ENCODE results near the gene APBB3. TPM values are rescaled to one million over a fixed set of nuclear protein-coding genes. Genes with fewer than 3 reads are reported as not detected.
"Not testable (repeated sequence)": the region's sequence is repeated elsewhere in the genome, so short reads cannot be mapped to it uniquely, and the experiment has no call there.

The APBB3 gene
- total RNA-seq, 1 experiment from 2014 or later, result 22.7 TPM

- no peak for TF ChIP-seq CTCF (IDR thresholded peaks at IDR 0.05; ENCODE audit: unreplicated experiment)
- Mint-ChIP-seq H3K27me3 (ENCODE audit: insufficient read depth, unreplicated experiment) (no peaks in the 10 kb centered on the region), H3K27ac (ENCODE audit: low read depth, unreplicated experiment) (peak overlapping the region; percentile 99), H3K36me3 (ENCODE audit: insufficient read depth, unreplicated experiment) (peaks cover 16% of the 10 kb centered on the region), H3K9me3 (ENCODE audit: unreplicated experiment) (no peaks in the 10 kb centered on the region), H3K4me1 (ENCODE audit: insufficient read depth, unreplicated experiment) (peaks cover 39% of the 10 kb centered on the region), H3K4me3 (ENCODE audit: unreplicated experiment) (no peak overlapping the region)
- BruUV-seq (replicated peaks), result no TSS peak
- DNase-seq (ENCODE audit: unreplicated experiment), result no peak
- intact Hi-C loops (cut with micrococcal nuclease), result no loop called here
- ChIA-PET CTCF (interaction anchor here (0.6 to 1.1 kb wide), 2 partner anchors 31 to 35 kb away, joined by 3 read pairs; no protein-coding TSS in a partner anchor), POLR2A (interaction anchor here (0.7 to 3.0 kb wide), 8 partner anchors 14 to 1474 kb away, joined by 3 to 12 read pairs (median 5); partner anchors contain the start of genes HARS1, HARS2, IK and NDUFA2)
Observed at GRCh38 chr5:140603734-140604133, 39.3 kb upstream of the APBB3 start.

GRCh38 chr5:140603446-140603698 is 39.0 kb upstream of the APBB3 start:
- H3K27ac Mint-ChIP-seq (ENCODE audit: low read depth, unreplicated experiment), result peak overlapping the region; percentile 99
- DNase-seq (ENCODE audit: unreplicated experiment); H3K4me3 Mint-ChIP-seq (ENCODE audit: unreplicated experiment); BruUV-seq (replicated peaks); H3K27me3 Mint-ChIP-seq (ENCODE audit: insufficient read depth, unreplicated experiment); intact Hi-C loops (cut with micrococcal nuclease); H3K9me3 Mint-ChIP-seq (ENCODE audit: unreplicated experiment): not testable (repeated sequence)
- POLR2A ChIA-PET, result interaction anchor here (1.1 to 3.0 kb wide), 6 partner anchors 14 to 44 kb away, joined by 3 to 12 read pairs (median 6); partner anchors contain the start of genes IK, NDUFA2, SLC35A4 and TMCO6
- CTCF ChIA-PET, result interaction anchor here (0.7 to 1.1 kb wide), 2 partner anchors 25 to 35 kb away, joined by 3 to 4 read pairs; no protein-coding TSS in a partner anchor
- H3K36me3 Mint-ChIP-seq (ENCODE audit: insufficient read depth, unreplicated experiment), result peaks cover 15% of the 10 kb centered on the region
- peaks cover 36% of the 10 kb centered on the region for H3K4me1 Mint-ChIP-seq (ENCODE audit: insufficient read depth, unreplicated experiment)

- no peak for DNase-seq (ENCODE audit: unreplicated experiment)
- peak overlapping the region; percentile 14 for H3K4me3 Mint-ChIP-seq (ENCODE audit: unreplicated experiment)
- BruUV-seq (replicated peaks), result no TSS peak
- no peak for TF ChIP-seq CTCF (IDR thresholded peaks at IDR 0.05; ENCODE audit: unreplicated experiment)
- H3K27ac Mint-ChIP-seq (ENCODE audit: low read depth, unreplicated experiment), result peak overlapping the region; percentile 99
- ChIA-PET CTCF (interaction anchor here (1.5 kb wide), 1 partner anchor 25 kb away, joined by 5 read pairs; no protein-coding TSS in a partner anchor), POLR2A (interaction anchor here (0.7 to 3.0 kb wide), 6 partner anchors 8 to 45 kb away, joined by 3 to 12 read pairs (median 4); partner anchors contain the start of genes IK and NDUFA2)
- peaks cover 15% of the 10 kb centered on the region for H3K36me3 Mint-ChIP-seq (ENCODE audit: insufficient read depth, unreplicated experiment)
- H3K27me3 Mint-ChIP-seq (ENCODE audit: insufficient read depth, unreplicated experiment), result no peaks in the 10 kb centered on the region
- peaks cover 34% of the 10 kb centered on the region for H3K4me1 Mint-ChIP-seq (ENCODE audit: insufficient read depth, unreplicated experiment)
- no peaks in the 10 kb centered on the region for H3K9me3 Mint-ChIP-seq (ENCODE audit: unreplicated experiment)
- intact Hi-C loops (cut with micrococcal nuclease), result no loop called here
Observed at GRCh38 chr5:140602147-140602546, 37.7 kb upstream of the APBB3 start.

- BruUV-seq (replicated peaks), result no TSS peak
- no peak overlapping the region for H3K4me3 Mint-ChIP-seq (ENCODE audit: unreplicated experiment)
- intact Hi-C loops (cut with micrococcal nuclease), result no loop called here
- H3K36me3 Mint-ChIP-seq (ENCODE audit: insufficient read depth, unreplicated experiment), result peaks cover 10% of the 10 kb centered on the region
- TF ChIP-seq CTCF (IDR thresholded peaks at IDR 0.05; ENCODE audit: unreplicated experiment), result no peak
- H3K27ac Mint-ChIP-seq (ENCODE audit: low read depth, unreplicated experiment), result no peak overlapping the region
- ChIA-PET CTCF (interaction anchor here (0.5 to 1.0 kb wide), 4 partner anchors 10 to 461 kb away, joined by 3 to 5 read pairs (median 3); no protein-coding TSS in a partner anchor), POLR2A (interaction anchor here (0.6 to 1.9 kb wide), 5 partner anchors 11 to 62 kb away, joined by 3 to 6 read pairs (median 5); partner anchors contain the start of gene SRA1)
- H3K9me3 Mint-ChIP-seq (ENCODE audit: unreplicated experiment), result no peaks in the 10 kb centered on the region
- H3K4me1 Mint-ChIP-seq (ENCODE audit: insufficient read depth, unreplicated experiment), result peaks cover 32% of the 10 kb centered on the region
- DNase-seq (ENCODE audit: unreplicated experiment), result no peak
- H3K27me3 Mint-ChIP-seq (ENCODE audit: insufficient read depth, unreplicated experiment), result no peaks in the 10 kb centered on the region
Observed at GRCh38 chr5:140600096-140600495, 35.7 kb upstream of the APBB3 start.
